ENCODE results near the gene LAMA3.

LAMA3 gene

DNA sequence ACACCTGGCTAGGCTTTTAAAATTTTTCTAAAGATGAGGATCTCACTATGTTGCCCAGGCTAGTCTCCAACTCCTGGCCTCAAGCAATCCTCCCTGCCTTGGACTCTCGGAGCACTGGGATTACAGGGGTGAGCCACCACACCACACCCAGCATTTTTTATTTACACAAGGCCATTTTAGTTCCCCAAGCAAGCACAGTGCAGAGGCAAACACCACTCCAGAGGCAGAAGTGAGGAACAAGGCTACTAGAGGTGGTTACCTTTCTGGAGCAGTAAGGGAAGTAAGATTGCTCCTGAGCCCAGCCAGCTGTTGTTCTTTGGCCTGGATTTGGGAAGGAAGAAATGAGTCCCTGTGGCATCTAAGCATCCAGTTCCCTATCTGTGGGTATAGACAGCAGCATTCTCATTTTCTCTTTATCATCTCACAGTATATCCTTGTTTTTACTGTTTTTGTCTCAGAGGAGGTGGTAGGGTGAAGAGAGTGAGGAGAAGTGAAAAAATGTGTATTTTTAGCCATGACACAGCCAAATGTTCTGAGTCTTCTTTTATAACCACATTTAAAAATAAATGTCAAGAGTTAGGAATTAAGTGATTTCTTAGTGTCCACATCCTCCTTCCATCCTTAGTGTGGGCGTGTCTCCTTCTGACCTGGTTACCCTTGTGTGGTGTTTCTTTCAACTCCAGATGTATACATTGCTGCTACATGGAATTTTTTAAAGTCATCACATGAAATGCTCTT lies 314.8 kb downstream of the LAMA3 start:
- DNase-seq (ENCODE audit: low read depth) = no peak

Data from stimulated activated CD4-positive, alpha-beta T cell treated with anti-CD3 and anti-CD28 coated beads, Interleukin-2, amount 100 ng/mL, for 4 hours (primary cell).